ENCODE measurements around the gene DMXL1.

The DMXL1 gene, protein sequence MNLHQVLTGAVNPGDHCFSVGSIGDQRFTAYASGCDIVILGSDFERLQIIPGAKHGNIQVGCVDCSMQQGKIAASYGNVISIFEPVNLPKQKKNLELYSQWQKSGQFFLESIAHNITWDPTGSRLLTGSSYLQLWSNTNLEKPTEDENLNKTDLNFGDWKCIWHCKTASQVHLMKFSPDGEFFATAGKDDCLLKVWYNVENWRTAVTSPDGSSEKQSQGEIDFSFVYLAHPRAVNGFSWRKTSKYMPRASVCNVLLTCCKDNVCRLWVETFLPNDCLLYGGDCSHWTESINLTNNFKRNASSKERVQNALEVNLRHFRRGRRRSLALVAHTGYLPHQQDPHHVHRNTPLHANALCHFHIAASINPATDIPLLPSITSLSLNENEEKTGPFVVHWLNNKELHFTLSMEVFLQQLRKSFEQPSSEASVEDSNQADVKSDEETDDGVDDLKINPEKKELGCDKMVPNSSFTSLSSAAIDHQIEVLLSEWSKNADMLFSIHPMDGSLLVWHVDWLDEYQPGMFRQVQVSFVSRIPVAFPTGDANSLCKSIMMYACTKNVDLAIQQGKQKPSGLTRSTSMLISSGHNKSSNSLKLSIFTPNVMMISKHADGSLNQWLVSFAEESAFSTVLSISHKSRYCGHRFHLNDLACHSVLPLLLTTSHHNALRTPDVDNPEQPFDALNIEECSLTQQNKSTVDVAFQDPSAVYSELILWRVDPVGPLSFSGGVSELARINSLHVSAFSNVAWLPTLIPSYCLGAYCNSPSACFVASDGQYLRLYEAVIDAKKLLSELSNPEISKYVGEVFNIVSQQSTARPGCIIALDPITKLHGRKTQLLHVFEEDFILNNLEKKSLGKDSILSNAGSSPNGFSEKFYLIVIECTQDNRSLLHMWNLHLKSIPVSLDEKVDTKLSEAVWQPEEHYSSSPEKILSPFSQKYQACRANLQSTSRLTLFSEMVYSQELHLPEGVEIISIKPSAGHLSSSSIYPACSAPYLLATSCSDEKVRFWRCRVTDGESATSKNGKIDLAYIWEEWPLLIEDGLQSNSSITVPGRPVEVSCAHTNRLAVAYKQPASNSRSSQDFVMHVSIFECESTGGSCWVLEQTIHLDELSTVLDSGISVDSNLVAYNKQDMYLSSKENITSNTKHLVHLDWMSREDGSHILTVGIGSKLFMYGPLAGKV (N-terminal part only)

DNA sequence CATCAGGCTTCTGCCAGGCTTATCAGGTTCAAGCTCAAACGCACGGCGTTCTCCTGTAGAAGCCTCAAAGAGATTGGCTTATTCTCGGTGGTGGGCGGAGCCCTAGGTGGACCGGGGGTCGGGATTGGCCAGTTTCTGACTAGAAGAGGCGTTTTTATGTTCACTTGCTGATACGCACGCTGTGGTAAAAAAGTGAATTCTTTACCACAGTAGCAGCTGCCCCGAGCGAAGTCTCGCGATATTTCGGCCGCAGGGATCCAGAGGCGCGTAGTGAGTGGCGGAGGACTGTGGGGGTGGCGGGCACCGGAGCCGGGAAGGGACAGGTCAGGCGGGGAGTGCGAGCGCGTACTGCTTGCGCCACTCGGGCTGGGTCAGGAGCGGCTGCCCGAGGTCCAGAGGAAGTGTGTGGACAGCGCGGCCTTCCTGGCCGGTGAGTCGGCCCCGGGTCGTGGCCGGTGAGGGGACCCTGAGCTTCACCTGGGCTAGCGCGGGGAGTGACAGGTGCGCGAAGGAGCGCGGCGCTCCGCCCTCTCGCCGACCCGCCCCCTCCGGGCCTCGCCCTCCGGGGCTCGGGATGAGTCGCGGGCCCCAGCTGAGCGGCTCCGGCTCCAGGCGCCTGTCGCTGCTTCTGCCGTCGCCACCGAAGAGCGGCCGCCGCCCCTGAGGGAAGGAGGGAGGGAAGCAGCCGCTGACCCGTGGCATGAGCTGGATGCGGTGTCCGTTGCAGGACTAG, at the start of gene DMXL1:
Gene DMXL1, plus strand, starts transcription at position 260 of the 733 bp plus-strand sequence. CDS start 483 bp downstream, outside the sequence.
- peak; percentile 99 for DNase-seq (ENCODE audit: low spot score)

DNA sequence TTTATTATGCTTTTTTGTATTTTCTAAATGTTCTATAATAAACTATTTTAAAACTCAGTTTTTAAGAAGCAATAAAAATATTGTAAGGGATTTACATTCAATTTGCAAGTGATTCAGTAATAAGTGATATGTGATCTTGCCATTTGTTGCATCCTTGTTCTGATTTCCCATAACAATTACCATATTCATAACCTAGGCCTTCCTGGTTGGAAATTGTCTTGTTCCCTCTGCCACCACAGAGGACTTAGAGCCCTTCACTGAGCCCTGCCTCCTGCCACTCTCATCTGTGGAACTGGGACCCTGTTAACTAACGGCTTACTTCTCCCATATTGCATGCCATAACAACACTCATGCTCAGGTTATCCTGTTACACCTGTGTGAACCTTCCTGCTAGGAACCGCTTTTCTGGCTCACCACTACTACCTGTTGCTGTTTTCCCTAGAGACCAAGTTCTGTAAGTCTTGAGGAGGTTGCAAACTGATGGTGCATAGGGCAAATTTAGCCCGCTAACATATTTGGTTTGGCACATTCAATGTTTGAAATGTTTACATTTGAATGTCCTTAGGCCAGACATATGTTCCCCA, 49.6 kb upstream of the DMXL1 start:
- DNase-seq (ENCODE audit: low spot score) = no peak

DNA sequence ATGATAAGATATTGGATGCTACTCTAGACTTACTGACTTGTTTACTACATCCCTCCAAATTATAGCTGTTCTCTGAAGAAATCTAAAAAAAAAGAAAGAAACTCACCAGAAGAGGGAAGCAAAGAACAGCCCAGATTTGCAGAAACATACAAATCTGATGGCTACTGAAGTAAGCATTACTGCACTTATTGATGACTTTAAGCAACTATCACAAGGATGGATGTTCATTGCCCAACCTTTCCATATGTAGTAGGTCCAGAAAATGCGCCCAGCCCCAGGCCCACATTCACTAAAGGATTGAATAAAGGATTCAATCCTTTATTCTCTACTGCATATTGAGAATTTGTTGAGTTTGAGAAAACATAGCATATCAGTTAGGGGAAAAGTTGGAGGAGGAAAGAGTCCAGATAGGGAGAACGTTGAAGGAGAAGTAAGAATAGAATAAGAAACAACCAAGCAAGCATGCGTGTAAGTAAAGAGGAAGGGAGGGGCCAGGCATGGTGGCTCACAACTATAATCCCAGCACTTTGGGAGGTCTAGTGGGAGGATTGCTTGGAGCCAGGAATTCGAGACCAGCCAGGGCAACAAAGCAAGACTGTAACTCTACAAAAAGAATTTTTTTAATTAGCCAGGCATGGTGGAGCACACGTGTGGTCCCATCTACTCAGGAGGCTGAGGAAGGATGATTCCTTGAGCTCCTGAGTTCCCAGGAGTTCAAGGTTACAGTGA, 48.7 kb upstream of the DMXL1 start:
- peak; percentile 8 for DNase-seq (ENCODE audit: low spot score)

DNA sequence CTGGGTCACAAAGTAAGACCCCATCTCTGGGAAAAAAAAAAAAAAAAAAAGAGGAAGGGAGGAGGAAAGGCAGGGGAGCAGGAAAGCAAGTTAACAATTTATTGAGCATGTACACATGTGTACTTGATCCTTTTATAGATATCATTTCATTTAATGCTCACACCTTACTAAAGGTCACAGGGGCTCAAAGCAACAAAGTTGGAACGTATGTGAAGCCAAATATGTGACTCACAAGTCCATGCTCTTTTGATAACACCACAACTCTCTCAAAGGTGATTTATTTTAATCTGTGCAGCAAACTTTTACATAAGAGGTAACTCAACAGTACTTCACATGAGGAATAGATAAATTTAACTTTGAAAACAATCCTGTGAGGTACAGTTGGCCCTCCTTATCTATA, 48.1 kb upstream of the DMXL1 start:
- DNase-seq (ENCODE audit: low spot score) = no peak

DNA sequence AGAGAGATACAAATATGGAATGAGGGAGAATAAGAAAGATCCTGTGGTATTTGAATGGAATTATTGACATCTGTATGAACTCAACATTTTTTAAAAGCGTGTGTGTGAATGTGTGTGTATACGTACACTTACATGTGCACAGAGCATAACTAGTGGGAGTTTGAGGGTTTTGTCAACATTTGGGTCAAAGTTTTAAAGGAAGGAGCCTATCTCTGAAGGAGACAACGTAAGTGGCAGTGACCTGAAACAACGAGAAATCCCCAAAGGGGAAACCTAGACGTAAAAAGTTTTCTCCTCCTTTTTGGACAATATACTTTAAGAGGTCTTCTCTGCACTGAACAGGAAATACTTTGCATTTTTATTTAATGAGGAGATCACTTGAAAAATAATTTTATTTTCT, 42.3 kb upstream of the DMXL1 start:
- DNase-seq (ENCODE audit: low spot score) = no peak

DNA sequence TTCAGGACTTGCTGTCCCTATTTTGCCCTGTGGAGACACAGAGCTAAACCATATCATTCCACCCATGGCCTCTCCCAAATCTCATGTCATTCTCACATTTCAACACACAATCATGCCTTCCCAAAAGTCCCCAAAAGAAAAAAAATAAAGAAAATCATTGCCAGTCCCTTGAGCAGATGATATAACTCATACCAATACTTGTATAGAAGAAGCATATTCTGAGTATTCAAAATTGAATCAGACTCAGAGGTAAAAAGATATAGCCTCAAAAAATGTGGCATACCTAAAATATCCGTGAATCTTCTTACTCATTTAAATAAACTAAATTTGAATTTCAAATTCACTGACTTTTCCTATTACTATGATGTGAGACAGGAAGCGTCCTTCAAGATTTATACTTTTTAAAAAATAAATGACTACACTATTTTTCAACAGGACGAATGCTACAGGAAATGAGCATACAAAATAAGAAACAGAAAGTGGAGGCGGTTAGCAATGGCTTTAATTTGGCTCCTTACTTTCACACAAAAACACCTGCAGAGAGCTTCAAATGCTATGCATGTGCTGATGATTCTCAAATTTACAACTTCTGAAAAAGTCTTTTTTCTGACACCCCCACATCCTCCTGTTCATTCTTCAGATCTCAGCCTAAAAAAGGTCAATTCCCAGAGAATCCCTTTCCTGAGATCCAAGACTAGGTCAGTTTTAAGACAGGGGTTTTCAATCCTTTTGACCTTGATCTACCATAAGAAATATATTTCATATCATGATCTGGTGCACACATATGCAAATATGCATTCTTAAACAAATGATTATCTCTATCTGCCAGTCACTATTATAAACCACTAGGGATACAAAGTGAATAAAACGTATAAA, 39.6 kb upstream of the DMXL1 start:
- DNase-seq (ENCODE audit: low spot score) = no peak

DNA sequence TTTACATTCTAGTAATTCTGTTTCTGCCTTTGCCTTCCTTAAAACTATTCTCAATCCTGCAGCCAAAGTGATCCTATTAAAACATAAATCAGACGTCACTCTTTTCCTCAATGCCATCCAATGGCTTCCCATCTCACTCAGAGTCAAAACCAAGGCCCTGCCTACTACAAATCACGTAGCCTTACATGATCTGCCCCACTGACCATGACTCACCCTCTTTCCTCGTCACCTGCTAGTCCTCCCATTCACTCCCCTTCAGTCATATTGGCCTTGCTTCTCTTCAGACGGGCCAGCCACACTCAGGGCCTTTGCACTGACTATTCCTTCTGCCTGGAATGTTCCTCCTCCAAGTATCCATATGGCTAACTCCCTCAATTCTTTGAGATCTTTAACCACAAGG, 39.0 kb upstream of the DMXL1 start:
- DNase-seq (ENCODE audit: low spot score) = no peak

DNA sequence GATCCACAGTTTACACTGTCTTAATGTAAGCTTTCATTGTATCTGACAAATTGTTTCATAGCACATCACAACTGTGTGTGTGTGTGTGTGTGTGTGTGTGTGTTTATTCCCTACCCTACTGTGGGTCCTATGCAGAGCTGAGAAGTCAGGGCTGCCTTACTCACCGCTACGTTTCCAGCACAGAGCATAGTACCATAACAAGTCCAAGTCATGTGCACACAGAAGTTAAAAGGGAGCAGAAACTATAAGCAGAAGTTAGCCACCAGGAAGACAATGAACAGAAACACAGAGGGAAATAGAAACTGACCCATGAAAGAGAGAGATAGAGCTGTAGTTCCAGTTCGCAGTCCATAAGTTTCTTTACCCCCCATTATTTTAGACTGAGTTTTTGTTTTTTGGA, 38.2 kb upstream of the DMXL1 start:
- no peak for DNase-seq (ENCODE audit: low spot score)

DNA sequence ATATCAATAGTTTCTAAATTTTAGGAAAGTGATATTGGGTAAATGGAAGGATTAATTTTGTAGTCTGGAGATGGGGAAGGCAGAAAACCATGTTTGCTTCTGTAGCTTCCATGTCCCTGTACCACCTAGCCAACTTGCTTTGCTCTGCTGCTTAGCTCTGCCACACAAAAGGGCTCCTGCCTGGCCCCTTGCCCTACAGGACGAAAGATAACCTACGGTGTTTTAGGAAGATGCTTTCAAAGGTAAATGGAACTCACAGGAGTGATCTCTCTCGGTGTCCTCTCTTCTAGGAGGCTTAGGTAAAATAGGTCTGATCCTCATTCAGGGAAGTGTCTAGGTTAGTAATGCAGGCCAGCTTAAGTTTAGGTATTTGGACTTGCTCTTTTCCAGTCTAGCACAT, 37.8 kb upstream of the DMXL1 start:
- DNase-seq (ENCODE audit: low spot score) = no peak

DNA sequence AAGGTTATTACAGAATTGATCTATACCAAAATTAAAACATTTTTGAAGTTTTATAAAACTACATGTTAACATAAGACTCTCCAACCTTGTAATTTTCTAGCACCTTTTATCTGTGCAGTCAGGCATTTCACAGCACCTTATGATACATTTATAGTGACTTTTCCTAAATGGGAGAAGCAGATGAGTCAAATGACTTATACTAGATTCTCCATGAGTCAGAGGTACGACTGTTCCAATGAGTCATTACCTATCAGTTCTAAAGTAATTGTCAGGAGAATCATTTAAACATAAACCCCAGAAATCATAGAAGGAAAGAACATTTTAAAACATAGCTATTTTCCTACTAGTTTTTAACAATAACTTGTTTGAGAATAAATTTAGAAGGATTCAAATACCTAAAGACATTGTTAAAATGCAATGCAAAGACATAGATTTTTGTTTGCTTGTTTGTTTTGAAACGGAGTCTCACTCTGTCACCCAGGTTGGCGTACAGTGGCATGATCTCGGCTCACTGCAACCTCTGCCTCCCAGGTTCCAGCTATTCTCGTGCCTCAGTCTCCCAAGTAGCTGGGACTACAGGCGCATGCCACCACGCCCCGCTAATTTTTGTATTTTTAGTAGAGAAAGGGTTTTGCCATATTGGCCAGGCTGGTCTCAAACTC, 34.7 kb upstream of the DMXL1 start:
- DNase-seq (ENCODE audit: low spot score) = no peak

DNA sequence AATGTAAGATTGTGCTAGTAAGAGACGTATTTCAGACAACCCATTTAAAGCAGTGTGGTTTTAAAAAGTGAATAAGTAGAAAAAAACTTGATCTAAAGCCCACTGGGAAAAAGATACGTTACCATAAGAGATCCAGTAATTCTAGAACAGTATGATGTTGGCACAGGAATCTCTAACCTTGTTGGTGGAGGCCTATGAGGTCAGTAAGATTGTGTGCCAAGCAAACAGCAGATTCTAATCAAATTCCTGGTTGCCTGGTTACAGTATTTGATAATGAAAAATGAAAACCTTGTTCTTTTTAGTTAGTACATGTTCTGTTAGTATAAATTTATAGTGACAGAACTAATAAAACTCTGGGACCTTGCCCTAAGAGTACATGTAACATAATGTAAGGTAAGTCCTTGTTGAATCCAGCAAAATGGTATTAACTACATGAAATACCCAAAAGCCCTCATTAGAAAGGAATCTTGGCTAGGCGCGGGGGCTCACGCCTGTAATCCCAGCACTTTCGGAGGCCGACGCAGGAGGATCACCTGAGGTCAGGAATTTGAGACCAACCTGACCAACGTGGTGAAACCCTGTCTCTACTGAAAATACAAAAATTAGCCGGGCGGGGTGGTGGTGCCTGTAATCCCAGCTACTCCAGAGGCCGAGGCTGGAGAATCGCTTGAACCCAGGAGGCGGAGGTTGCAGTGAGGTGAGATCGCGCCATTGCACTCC, 33.2 kb upstream of the DMXL1 start:
- no peak for DNase-seq (ENCODE audit: low spot score)

DNA sequence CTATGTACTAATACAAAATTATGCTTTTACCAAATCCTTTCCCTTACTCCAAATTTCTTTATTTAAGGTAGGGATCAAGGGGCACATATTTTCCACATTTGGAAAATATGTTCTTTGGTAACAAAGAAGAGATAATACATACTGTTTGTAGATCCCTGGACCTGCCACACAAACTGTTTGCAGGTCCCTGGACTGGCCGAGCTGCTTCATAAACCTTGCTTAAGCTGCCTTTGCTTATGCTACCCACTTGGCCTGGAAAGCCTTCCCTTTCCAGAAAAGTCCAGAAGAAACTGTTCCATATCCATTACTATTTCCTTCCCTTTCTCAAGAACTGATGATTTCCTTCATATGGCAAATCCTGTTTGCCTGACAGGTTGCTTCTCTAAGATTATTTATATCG, 22.6 kb upstream of the DMXL1 start:
- no peak for DNase-seq (ENCODE audit: low spot score)

DNA sequence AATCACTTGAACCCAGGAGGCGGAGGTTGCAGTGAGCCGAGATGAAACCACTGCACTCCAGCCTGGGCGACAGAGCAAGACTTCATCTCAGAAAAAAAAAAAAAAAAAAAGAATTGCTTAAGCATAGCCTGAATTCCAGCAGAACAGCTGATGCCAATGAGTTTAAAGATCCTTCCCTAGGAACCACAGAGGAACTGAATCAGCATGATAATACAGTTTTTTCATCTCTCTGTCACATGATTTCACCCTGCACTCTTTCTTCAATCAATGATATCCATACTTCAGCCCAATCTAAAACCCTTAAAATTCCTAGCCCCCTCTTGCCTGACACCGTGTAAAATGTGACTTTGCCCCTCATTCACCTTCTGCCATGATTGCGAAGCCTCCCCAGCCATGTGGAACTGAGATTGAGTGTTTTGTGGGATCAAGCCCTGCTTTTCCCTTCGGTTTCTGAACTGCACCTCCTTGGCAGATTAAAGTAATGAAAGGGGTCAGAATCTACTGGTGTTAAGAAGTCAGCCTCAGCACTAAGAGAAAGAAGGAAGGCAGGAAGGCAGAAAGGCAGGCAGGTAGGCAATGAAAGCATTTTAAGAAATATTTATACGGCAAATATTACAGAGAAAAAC, 20.9 kb upstream of the DMXL1 start:
- no peak for DNase-seq (ENCODE audit: low spot score)

DNA sequence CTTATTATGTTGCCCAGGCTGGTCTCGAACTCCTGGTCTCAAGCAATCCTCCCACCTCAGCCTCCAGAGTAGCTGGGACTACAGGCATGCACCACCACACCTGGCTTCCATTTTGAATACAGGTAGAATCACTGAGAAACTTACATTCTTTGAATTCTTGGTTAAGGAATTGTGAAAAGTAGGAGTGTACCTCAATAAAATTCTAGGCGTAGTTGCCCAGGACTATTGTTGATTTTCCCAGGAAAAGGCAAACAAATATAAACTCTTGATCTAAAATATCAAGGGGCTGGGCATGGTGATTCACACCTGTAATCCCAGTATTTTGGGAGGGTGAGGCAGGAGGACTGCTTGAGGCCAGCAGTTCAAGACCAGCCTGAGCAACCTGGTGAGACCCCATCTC, 16.8 kb upstream of the DMXL1 start:
- no peak for DNase-seq (ENCODE audit: low spot score)

DNA sequence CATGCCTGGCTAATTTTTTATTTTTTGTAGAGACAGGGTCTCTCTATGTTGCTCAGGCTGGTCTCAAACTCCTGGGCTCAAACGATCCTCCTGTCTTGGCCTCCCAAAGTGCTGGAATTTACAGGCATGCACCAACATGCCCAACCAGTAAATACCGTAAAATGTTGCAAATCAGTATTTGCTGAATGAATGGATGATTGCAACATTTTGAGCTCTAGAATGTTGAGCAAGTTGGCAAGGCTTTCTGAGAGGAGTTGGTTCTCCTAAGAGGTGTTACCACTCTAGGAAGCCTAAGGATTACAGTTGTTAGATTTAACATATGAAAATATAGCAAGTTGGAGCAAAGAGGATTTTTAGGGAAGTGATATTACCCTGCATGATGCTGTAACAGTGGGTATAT, 15.6 kb upstream of the DMXL1 start:
- no peak for DNase-seq (ENCODE audit: low spot score)

DNA sequence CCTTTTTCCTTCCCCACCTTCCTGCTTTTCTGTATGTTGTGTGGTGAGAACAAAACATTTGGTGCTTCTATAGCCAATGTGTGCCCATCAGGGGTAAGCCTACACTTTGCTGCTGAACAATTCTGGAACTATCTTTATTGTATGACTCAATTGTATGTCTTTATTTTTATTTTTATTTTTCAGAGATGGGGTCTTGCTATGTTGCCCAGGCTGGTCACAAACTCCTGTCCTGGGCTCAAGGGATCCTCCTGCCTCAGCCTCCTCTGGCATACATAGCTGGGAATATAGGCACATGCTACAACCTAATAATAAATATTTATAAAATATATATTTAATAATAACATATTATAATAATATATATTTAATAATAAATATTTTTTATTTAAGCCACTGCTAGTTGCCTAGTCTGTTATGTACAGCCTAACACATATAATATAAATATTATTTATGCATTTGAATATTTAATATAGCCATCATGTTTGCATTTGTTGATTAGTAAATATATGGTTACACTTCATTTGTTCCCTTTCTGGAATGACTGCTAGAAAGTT, 11.8 kb upstream of the DMXL1 start:
- DNase-seq (ENCODE audit: low spot score) = no peak

DNA sequence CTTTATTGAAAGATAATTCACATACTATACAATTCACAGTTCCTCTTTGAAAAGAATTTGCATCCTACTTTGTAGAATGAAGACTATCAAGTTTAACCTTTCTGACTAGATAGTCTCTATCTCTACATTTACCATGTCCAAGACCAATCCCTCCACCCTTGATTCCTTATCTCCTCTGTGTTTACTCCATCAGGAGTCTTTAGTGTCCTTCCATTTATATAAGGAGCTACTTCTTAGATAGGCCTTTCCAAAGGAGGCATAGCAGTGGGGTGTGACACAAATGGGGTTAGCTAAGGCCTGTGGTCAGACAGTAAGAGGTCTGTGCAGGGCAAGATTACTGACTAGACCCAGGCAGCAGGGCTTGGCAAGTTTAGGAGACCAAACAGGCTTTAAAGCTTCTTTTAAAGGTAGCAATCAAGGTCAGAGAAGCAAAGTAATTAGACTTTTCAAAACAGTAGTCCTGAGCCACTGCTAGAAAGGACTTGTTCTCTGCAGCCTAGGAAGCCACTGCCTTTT, 11.1 kb upstream of the DMXL1 start:
- no peak for DNase-seq (ENCODE audit: low spot score)
